ENCODE results near the gene ASB7.

ASB7 gene

DNA sequence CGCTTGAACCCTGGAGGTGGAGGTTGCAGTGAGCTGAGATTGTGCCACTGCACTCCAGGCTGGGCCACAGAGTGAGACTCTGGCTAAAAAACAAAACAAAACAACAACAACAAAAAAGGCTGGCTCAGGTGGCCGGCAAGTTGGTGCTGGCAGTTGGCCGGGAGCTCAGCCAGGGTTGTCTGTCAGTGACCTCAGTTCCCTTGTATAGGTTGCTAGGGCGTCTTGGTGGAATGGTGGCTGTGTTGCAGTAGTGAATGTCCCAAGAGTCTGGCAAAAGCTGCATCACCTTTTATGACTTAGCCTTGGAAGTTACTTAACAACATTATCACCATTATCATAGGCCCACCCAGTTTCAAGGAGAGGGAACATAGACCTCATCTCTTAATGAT is 40.6 kb downstream of the ASB7 start:
- H3K9me2 ChIP-seq (replicated peaks; ENCODE audit: insufficient read depth, low read length) = no peaks in the 10 kb centered on the region

DNA sequence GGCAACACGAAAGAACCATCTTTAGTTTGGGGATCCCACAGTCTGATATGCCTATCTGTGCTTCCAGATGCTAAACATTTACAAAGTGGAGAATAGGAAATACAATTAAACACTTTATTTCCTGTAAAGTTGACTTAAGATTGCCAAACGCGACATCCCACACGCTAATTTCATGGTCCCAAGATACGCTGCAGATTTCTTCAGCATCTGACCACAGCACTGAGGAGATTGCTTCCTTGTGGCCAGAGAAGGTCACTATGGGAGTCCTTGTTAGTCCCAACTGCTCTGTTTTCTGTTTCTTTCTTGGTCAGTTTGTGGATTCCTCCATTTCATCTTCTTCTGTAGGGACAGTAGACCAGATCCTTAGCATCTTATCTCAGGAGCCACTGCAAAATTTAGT is 43.3 kb downstream of the ASB7 start:
- Histone ChIP-seq H3K4me2 (ENCODE audit: low read depth, low read length) (no peak overlapping the region), H3F3A (ENCODE audit: insufficient read depth, low read length) (no peaks in the 10 kb centered on the region), H3K36me3 (replicated peaks; ENCODE audit: insufficient read depth, low read length) (no peaks in the 10 kb centered on the region; the same call in 1 of the 2 replicates), H4K20me1 (ENCODE audit: insufficient read depth, low read length) (no peaks in the 10 kb centered on the region), H2AFZ (ENCODE audit: low read length) (no peak overlapping the region), H3K4me1 (ENCODE audit: low read length) (no peaks in the 10 kb centered on the region), H3K9me2 (replicated peaks; ENCODE audit: insufficient read depth, low read length) (no peaks in the 10 kb centered on the region), H3K4me3 (ENCODE audit: low read length) (no peak overlapping the region), H3K27me3 (replicated peaks; ENCODE audit: insufficient read depth, low read length) (no peaks in the 10 kb centered on the region), H3K79me2 (ENCODE audit: low read length) (no peaks in the 10 kb centered on the region), H3K9ac (ENCODE audit: low read length) (no peak overlapping the region), H3K9me3 (replicated peaks; ENCODE audit: insufficient read depth, low read length) (no peaks in the 10 kb centered on the region), H3K27ac (ENCODE audit: low read length) (no peak overlapping the region)
- DNase-seq = no peak
- no peak for TF ChIP-seq EZH2phosphoT487 (IDR thresholded peaks at IDR 0.05; ENCODE audit: low read length)
- TF ChIP-seq EZH2 (optimal IDR thresholded peaks at IDR 0.05; ENCODE audit: low read depth, low read length) = no peak
- TF ChIP-seq, protein P1, sequence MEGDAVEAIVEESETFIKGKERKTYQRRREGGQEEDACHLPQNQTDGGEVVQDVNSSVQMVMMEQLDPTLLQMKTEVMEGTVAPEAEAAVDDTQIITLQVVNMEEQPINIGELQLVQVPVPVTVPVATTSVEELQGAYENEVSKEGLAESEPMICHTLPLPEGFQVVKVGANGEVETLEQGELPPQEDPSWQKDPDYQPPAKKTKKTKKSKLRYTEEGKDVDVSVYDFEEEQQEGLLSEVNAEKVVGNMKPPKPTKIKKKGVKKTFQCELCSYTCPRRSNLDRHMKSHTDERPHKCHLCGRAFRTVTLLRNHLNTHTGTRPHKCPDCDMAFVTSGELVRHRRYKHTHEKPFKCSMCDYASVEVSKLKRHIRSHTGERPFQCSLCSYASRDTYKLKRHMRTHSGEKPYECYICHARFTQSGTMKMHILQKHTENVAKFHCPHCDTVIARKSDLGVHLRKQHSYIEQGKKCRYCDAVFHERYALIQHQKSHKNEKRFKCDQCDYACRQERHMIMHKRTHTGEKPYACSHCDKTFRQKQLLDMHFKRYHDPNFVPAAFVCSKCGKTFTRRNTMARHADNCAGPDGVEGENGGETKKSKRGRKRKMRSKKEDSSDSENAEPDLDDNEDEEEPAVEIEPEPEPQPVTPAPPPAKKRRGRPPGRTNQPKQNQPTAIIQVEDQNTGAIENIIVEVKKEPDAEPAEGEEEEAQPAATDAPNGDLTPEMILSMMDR (IDR thresholded peaks at IDR 0.05; ENCODE audit: low read length) = no peak

More for the DNA sequence above, 40.6 kb downstream of the ASB7 start:
- Histone ChIP-seq H3K27ac (ENCODE audit: low read length) (no peak overlapping the region), H3K4me2 (ENCODE audit: low read depth, low read length) (no peak overlapping the region), H3F3A (ENCODE audit: insufficient read depth, low read length) (no peaks in the 10 kb centered on the region), H3K4me3 (ENCODE audit: low read length) (no peak overlapping the region), H3K27me3 (replicated peaks; ENCODE audit: insufficient read depth, low read length) (no peaks in the 10 kb centered on the region), H2AFZ (ENCODE audit: low read length) (no peak overlapping the region), H4K20me1 (ENCODE audit: insufficient read depth, low read length) (no peaks in the 10 kb centered on the region), H3K9me3 (replicated peaks; ENCODE audit: insufficient read depth, low read length) (no peaks in the 10 kb centered on the region), H3K79me2 (ENCODE audit: low read length) (peaks cover 8% of the 10 kb centered on the region; the same call in 1 of the 2 replicates), H3K9ac (ENCODE audit: low read length) (no peak overlapping the region), H3K4me1 (ENCODE audit: low read length) (no peaks in the 10 kb centered on the region), H3K36me3 (replicated peaks; ENCODE audit: insufficient read depth, low read length) (no peaks in the 10 kb centered on the region)
- TF ChIP-seq EZH2phosphoT487 (IDR thresholded peaks at IDR 0.05; ENCODE audit: low read length) (no peak), EZH2 (optimal IDR thresholded peaks at IDR 0.05; ENCODE audit: low read depth, low read length) (no peak)
- TF ChIP-seq, protein P1 (IDR thresholded peaks at IDR 0.05; ENCODE audit: low read length) = no peak
- DNase-seq = no peak

DNA sequence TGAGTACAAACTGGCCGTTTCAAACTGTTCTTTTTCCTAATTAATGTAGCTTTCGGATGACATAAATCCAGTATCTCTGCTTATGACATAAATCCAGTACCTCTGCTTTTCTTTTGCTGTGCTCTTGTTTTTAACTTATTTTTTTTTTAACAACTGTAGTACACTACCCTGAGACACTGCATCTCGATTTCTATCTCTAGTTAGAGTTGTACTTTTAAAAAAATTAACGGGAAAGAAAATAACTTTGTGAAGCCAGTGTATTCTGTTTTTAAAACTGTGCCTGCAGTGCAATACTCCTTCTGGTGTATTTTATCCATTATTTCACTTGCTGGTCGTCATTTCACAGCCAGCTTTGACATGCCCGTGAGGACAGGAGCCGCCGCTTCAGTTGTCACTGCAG is 46.6 kb downstream of the ASB7 start:
- H3K4me1 ChIP-seq (ENCODE audit: low read length) = no peaks in the 10 kb centered on the region
- H3K4me2 ChIP-seq (ENCODE audit: low read depth, low read length) = no peak overlapping the region
- no peaks in the 10 kb centered on the region for H4K20me1 ChIP-seq (ENCODE audit: insufficient read depth, low read length)
- no peak for TF ChIP-seq EZH2phosphoT487 (IDR thresholded peaks at IDR 0.05; ENCODE audit: low read length)
- TF ChIP-seq, protein P1 (IDR thresholded peaks at IDR 0.05; ENCODE audit: low read length) = no peak
- no peak for TF ChIP-seq EZH2 (optimal IDR thresholded peaks at IDR 0.05; ENCODE audit: low read depth, low read length)
- H3K9me3 ChIP-seq (replicated peaks; ENCODE audit: insufficient read depth, low read length) = no peaks in the 10 kb centered on the region
- no peak overlapping the region for H3K27ac ChIP-seq (ENCODE audit: low read length)
- no peaks in the 10 kb centered on the region for H3F3A ChIP-seq (ENCODE audit: insufficient read depth, low read length)
- H3K36me3 ChIP-seq (replicated peaks; ENCODE audit: insufficient read depth, low read length) = no peaks in the 10 kb centered on the region; the same call in 1 of the 2 replicates
- H3K9me2 ChIP-seq (replicated peaks; ENCODE audit: insufficient read depth, low read length) = no peaks in the 10 kb centered on the region
- H2AFZ ChIP-seq (ENCODE audit: low read length) = no peak overlapping the region
- no peaks in the 10 kb centered on the region for H3K79me2 ChIP-seq (ENCODE audit: low read length)
- no peak for DNase-seq
- H3K27me3 ChIP-seq (replicated peaks; ENCODE audit: insufficient read depth, low read length) = no peaks in the 10 kb centered on the region
- no peak overlapping the region for H3K4me3 ChIP-seq (ENCODE audit: low read length)
- no peak overlapping the region for H3K9ac ChIP-seq (ENCODE audit: low read length)
